K562 (cell line): ENCODE data around the gene SLC35A4. TPM values are rescaled to one million over a fixed set of nuclear protein-coding genes. Genes with fewer than 3 reads are reported as not detected.

Experiments used
- ARNT ChIP-seq, 2 experiments: fragments of 450-650 bp; IDR thresholded peaks; 2 replicates each; pipeline ENCODE4 v1.6.1; 2016; ENCODE audit warnings: mild to moderate bottlenecking in 1 of 2
- KLF10 ChIP-seq: fragments of 250-450 bp; sonication (Bioruptor Pico); IDR thresholded peaks from 2 replicates; pipeline ENCODE4 v1.6.1; 2021; ENCODE audit warnings: matching md5 sums
- RFX1 ChIP-seq: fragments of 450-650 bp; IDR thresholded peaks from 2 replicates; pipeline ENCODE4 v1.6.1; 2016; ENCODE audit warnings: mild to moderate bottlenecking, moderate library complexity
- SUPT5H ChIP-seq: fragments of 450-650 bp; IDR thresholded peaks from 2 replicates; pipeline ENCODE4 v1.6.1; 2016
- ZBED1 ChIP-seq: IDR thresholded peaks from 2 replicates; pipeline ENCODE4 v1.6.1; 2014
- ZBTB1 ChIP-seq: sonication (generic); formaldehyde crosslinking; IDR thresholded peaks from 2 replicates; pipeline ENCODE4 v1.8.1; 2023; ENCODE audit warnings: missing genetic modification reagents, low read depth, mild to moderate bottlenecking, borderline replicate concordance
- ZNF239 ChIP-seq: fragments of 250-450 bp; sonication (Bioruptor Pico); IDR thresholded peaks from 2 replicates; pipeline ENCODE4 v1.4.0; 2020; ENCODE audit warnings: mild to moderate bottlenecking
- ZNF696 ChIP-seq: fragments of 250-450 bp; sonication (Bioruptor Pico); conservative IDR thresholded peaks from 2 replicates; pipeline ENCODE4 v1.4.0; 2020; ENCODE audit warnings: mild to moderate bottlenecking, moderate library complexity
- polyA plus RNA-seq, 8 experiments: library from polyadenylated mRNA; depleted of rRNA in 4 of 8; stranded (reverse) in 5 of 8; unstranded in 3 of 8; fragments of >200 nt; fragmentation: Nextera tagmentation in 2 of 8; fragmentation: Illumina TruSeq in 1 of 8; extraction: Ambion mirVana in 2 of 8; extraction: Trizol in 1 of 8; gene quantifications; 2 replicates each; pipeline versions ENCODE4 v1.2.1 to v1.2.3, GENCODE V29; 2011 to 2014; ENCODE audit warnings: inconsistent platforms in 1 of 8, missing spikeins in 1 of 8
- total RNA-seq, 7 experiments: library from RNA; depleted of rRNA in 6 of 7; stranded (reverse); fragments of >200 nt in 6 of 7; fragmentation: Illumina TruSeq in 2 of 7; extraction: Trizol in 2 of 7; gene quantifications; 2 replicates each; pipeline versions ENCODE4 v1.2.1 to v1.2.3, GENCODE V29; 2011 to 2021; ENCODE audit warnings: low replicate concordance in 1 of 7
- TF ChIP-seq, protein P1 (sequence below): sonication (generic); formaldehyde crosslinking; IDR thresholded peaks from 2 replicates; pipeline ENCODE4 v1.8.0; 2022; ENCODE audit warnings: mild to moderate bottlenecking, missing genetic modification reagents
- TF ChIP-seq, protein P2 (sequence below): sonication (generic); formaldehyde crosslinking; IDR thresholded peaks from 2 replicates; pipeline ENCODE4 v1.8.0; 2022; ENCODE audit warnings: missing genetic modification reagents, mild to moderate bottlenecking, borderline replicate concordance
- TF ChIP-seq, protein P3 (sequence below): fragments of 200-800 bp; sonication (Bioruptor generic); IDR thresholded peaks from 2 replicates; pipeline ENCODE4 v1.6.1; 2017; ENCODE audit warnings: missing genetic modification characterization, missing compliant biosample characterization
- TF ChIP-seq, protein P4 (sequence below): fragments of 450-650 bp; IDR thresholded peaks from 2 replicates; pipeline ENCODE4 v1.6.1; 2016; ENCODE audit warnings: low read depth

Gene SLC35A4
- total and polyA plus RNA-seq, 9 of the 15 experiments (the other 6 are each of a cell fraction or from before 2014, with no cell fraction given): 21.8 to 171 (median 42.5) TPM

DNA sequence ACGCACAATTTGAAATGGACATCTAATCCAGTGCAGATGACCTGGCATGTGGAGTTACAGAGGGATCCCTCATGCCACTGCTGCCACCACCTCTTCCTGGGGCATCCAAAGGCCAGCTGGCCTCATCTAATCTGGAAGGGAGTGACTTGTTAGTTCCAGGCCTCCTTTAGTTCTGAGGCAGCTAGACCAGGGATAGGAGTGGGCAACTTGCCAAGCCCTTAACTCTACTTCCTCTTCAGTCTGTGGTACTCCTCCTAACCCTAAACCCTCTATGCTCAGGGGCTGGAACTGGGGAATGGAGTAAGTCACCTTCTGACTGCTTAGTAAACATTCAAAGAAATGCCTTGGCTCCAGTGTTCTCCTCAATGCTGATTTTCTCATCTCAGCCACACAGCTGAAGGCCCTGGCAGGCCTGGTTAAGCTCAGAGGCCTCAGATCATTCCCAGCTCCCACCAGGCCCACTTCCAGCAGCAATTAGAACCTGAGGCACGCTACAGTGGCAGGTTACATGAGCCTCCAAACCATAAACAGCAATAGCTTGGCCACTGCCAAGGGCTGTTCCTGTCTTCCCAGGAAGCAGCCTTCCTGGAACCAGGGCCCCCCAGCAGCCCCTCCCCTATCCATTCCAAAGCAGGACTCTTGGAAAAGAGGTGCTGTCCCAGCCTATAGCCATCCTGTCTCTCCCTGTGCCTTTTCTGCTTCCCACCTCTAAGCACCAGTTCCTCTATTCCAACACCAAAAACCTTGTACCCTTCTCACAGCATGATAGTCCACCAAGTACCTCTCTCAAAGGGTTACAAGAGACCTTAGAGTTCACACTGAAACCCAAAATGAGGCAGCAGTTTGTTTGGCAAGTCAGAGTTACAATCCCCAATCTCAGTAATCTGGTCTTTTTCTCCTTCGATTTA, 15.1 kb upstream of the SLC35A4 start (continued):
- TF ChIP-seq, protein P1, sequence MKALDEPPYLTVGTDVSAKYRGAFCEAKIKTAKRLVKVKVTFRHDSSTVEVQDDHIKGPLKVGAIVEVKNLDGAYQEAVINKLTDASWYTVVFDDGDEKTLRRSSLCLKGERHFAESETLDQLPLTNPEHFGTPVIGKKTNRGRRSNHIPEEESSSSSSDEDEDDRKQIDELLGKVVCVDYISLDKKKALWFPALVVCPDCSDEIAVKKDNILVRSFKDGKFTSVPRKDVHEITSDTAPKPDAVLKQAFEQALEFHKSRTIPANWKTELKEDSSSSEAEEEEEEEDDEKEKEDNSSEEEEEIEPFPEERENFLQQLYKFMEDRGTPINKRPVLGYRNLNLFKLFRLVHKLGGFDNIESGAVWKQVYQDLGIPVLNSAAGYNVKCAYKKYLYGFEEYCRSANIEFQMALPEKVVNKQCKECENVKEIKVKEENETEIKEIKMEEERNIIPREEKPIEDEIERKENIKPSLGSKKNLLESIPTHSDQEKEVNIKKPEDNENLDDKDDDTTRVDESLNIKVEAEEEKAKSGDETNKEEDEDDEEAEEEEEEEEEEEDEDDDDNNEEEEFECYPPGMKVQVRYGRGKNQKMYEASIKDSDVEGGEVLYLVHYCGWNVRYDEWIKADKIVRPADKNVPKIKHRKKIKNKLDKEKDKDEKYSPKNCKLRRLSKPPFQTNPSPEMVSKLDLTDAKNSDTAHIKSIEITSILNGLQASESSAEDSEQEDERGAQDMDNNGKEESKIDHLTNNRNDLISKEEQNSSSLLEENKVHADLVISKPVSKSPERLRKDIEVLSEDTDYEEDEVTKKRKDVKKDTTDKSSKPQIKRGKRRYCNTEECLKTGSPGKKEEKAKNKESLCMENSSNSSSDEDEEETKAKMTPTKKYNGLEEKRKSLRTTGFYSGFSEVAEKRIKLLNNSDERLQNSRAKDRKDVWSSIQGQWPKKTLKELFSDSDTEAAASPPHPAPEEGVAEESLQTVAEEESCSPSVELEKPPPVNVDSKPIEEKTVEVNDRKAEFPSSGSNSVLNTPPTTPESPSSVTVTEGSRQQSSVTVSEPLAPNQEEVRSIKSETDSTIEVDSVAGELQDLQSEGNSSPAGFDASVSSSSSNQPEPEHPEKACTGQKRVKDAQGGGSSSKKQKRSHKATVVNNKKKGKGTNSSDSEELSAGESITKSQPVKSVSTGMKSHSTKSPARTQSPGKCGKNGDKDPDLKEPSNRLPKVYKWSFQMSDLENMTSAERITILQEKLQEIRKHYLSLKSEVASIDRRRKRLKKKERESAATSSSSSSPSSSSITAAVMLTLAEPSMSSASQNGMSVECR (CRISPR knock-in tag): no peak
- TF ChIP-seq ZNF696: no peak
- TF ChIP-seq SUPT5H: peak; percentile 54; the same call in 1 of the 2 replicates
- no peak for TF ChIP-seq ARNT (IDR thresholded peaks at IDR 0.05)
- TF ChIP-seq ZBED1: no peak; the same call in 1 of the 2 replicates
- TF ChIP-seq, protein P2, sequence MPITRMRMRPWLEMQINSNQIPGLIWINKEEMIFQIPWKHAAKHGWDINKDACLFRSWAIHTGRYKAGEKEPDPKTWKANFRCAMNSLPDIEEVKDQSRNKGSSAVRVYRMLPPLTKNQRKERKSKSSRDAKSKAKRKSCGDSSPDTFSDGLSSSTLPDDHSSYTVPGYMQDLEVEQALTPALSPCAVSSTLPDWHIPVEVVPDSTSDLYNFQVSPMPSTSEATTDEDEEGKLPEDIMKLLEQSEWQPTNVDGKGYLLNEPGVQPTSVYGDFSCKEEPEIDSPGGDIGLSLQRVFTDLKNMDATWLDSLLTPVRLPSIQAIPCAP (CRISPR knock-in tag): no peak
- TF ChIP-seq, protein P3, sequence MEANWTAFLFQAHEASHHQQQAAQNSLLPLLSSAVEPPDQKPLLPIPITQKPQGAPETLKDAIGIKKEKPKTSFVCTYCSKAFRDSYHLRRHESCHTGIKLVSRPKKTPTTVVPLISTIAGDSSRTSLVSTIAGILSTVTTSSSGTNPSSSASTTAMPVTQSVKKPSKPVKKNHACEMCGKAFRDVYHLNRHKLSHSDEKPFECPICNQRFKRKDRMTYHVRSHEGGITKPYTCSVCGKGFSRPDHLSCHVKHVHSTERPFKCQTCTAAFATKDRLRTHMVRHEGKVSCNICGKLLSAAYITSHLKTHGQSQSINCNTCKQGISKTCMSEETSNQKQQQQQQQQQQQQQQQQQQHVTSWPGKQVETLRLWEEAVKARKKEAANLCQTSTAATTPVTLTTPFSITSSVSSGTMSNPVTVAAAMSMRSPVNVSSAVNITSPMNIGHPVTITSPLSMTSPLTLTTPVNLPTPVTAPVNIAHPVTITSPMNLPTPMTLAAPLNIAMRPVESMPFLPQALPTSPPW (CRISPR knock-in tag): no peak
- TF ChIP-seq, protein P4, sequence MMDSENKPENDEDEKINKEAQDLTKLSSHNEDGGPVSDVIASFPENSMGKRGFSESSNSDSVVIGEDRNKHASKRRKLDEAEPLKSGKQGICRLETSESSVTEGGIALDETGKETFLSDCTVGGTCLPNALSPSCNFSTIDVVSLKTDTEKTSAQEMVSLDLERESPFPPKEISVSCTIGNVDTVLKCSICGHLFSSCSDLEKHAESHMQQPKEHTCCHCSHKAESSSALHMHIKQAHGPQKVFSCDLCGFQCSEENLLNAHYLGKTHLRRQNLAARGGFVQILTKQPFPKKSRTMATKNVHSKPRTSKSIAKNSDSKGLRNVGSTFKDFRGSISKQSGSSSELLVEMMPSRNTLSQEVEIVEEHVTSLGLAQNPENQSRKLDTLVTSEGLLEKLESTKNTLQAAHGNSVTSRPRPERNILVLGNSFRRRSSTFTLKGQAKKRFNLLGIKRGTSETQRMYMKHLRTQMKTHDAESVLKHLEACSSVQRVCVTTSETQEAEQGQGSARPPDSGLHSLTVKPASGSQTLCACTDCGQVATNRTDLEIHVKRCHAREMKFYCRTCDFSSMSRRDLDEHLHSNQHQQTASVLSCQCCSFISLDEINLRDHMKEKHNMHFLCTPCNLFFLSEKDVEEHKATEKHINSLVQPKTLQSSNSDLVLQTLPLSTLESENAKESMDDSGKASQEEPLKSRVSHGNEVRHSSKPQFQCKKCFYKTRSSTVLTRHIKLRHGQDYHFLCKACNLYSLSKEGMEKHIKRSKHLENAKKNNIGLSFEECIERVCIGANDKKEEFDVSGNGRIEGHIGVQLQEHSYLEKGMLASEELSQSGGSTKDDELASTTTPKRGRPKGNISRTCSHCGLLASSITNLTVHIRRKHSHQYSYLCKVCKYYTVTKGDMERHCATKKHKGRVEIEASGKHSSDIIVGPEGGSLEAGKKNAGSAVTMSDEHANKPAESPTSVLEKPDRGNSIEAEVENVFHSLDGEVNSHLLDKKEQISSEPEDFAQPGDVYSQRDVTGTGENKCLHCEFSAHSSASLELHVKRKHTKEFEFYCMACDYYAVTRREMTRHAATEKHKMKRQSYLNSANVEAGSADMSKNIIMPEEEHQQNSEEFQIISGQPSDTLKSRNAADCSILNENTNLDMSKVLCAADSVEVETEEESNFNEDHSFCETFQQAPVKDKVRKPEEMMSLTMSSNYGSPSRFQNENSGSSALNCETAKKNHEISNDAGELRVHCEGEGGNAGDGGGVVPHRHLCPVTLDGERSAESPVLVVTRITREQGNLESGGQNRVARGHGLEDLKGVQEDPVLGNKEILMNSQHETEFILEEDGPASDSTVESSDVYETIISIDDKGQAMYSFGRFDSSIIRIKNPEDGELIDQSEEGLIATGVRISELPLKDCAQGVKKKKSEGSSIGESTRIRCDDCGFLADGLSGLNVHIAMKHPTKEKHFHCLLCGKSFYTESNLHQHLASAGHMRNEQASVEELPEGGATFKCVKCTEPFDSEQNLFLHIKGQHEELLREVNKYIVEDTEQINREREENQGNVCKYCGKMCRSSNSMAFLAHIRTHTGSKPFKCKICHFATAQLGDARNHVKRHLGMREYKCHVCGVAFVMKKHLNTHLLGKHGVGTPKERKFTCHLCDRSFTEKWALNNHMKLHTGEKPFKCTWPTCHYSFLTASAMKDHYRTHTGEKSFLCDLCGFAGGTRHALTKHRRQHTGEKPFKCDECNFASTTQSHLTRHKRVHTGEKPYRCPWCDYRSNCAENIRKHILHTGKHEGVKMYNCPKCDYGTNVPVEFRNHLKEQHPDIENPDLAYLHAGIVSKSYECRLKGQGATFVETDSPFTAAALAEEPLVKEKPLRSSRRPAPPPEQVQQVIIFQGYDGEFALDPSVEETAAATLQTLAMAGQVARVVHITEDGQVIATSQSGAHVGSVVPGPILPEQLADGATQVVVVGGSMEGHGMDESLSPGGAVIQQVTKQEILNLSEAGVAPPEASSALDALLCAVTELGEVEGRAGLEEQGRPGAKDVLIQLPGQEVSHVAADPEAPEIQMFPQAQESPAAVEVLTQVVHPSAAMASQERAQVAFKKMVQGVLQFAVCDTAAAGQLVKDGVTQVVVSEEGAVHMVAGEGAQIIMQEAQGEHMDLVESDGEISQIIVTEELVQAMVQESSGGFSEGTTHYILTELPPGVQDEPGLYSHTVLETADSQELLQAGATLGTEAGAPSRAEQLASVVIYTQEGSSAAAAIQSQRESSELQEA: no peak
- TF ChIP-seq KLF10 (CRISPR knock-in tag): no peak
- TF ChIP-seq RFX1: no peak
- TF ChIP-seq ZBTB1: no peak
- TF ChIP-seq ZNF239 (CRISPR knock-in tag): no peak
